Adipocyte (in vitro differentiated cells): ENCODE data around the gene SARM1.
A peak's percentile ranks its signal among the peaks of the same experiment; 100 is the strongest.

ENCODE experiments used
- DNase-seq: peaks from one replicate; pipeline ENCODE4 v3.0.0-alpha.2; 2015; ENCODE audit warnings: low read depth
- H3K27me3 ChIP-seq: replicated peaks from 2 replicates; pipeline ENCODE4 v1.7.0; 2013; ENCODE audit warnings: mild to moderate bottlenecking, low read length, moderate library complexity; ENCODE audit not compliant: control insufficient read depth, insufficient read depth
- H3K36me3 ChIP-seq: 2 replicates; pipeline ENCODE4 v1.7.0; 2013; ENCODE audit warnings: low read length, mild to moderate bottlenecking, moderate library complexity; ENCODE audit not compliant: control insufficient read depth, insufficient read depth, severe bottlenecking
- H3K4me1 ChIP-seq: 2 replicates; pipeline ENCODE4 v1.7.0; 2013; ENCODE audit warnings: mild to moderate bottlenecking, low read length, moderate library complexity; ENCODE audit not compliant: control insufficient read depth, insufficient read depth
- H3K4me3 ChIP-seq: 2 replicates; pipeline ENCODE4 v1.7.0; 2013; ENCODE audit warnings: mild to moderate bottlenecking, low read length, moderate library complexity
- H3K9ac ChIP-seq: 2 replicates; pipeline ENCODE4 v1.7.0; 2013; ENCODE audit warnings: mild to moderate bottlenecking, low read length, moderate library complexity
- H3K9me3 ChIP-seq: 2 replicates; pipeline ENCODE4 v1.7.0; 2013; ENCODE audit warnings: mild to moderate bottlenecking, low read length, moderate library complexity; ENCODE audit not compliant: control insufficient read depth

The SARM1 gene

DNA sequence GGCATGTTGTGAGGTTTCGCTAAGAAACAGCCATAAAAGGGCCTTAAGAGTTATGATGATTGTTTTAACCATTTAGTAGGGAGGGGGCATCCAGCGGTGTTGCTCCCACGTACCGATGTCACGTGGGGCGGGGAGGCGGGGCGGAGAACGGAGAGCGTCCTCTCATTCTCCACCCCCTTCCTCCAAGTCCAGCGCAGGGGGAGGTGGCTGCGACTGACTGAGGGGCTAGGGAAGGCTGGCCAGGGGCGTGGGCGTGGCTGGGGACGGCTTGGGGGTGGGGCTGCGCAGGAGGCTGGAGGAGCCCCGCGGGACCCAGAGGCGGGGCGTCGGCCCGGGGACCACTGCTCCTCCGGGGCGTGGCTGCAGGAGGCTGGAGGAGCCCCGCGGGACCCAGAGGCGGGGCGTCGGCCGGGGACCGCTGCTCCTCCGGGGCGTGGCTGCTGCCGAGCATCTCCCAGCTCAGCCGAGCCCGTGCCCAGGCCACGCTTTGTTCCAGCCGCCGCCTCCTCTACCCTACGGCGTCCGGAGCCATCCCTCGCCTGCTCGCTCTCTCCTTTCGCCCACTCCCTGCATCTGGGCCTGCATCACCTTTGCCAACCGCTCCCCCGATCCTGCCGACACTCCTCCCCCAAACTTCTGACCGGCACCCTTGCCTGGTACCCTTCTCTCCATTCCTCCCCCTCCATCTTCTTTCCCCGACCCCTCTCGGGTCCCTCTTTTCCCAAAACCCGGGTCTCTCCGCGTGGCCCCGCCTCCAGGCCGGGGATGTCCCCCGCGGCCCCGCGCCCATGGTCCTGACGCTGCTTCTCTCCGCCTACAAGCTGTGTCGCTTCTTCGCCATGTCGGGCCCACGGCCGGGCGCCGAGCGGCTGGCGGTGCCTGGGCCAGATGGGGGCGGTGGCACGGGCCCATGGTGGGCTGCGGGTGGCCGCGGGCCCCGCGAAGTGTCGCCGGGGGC, at the start of gene SARM1:
SARM1 (plus strand) TSS at position 450 of the 958 bp plus-strand sequence; CDS start at position 789, 339 bp downstream.
- Histone ChIP-seq H3K4me3 (peak within 1 kb of the TSS; percentile 71), H3K9ac (peak within 1 kb of the TSS; percentile 56), H3K36me3 (no peaks in the 10 kb centered on the region), H3K9me3 (no peaks in the 10 kb centered on the region), H3K4me1 (peaks cover 26% of the 10 kb centered on the region), H3K27me3 (no peaks in the 10 kb centered on the region)
- peak; percentile 92 for DNase-seq

DNA sequence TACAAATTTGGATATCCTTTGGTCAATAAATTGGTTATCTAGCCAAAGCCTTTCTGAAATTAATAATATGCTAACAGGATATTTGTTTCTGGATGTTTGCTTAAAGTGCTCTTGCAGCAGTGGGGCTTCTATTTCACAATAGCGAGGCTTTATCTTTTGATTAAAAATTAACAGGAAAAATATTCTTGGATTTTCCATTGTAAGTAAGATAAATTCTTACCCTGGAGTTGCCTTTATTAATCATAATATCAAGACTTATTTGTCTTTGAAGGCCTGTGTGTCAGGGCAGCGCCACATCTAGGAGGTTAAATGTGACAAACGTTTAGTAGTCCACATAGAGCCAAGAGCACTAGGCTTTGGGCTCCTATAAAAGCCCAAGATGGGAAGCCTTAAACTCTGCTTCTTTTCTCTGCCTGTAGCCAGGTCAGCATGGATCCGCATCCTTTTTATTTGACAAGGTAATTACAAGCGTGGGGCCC, 47.2 kb upstream of the SARM1 start:
- H3K9ac ChIP-seq = no peak overlapping the region
- no peaks in the 10 kb centered on the region for H3K27me3 ChIP-seq
- H3K36me3 ChIP-seq = peaks cover 31% of the 10 kb centered on the region
- H3K4me1 ChIP-seq = peaks cover 11% of the 10 kb centered on the region
- no peak overlapping the region for H3K4me3 ChIP-seq
- H3K9me3 ChIP-seq = no peaks in the 10 kb centered on the region
- DNase-seq = no peak

DNA sequence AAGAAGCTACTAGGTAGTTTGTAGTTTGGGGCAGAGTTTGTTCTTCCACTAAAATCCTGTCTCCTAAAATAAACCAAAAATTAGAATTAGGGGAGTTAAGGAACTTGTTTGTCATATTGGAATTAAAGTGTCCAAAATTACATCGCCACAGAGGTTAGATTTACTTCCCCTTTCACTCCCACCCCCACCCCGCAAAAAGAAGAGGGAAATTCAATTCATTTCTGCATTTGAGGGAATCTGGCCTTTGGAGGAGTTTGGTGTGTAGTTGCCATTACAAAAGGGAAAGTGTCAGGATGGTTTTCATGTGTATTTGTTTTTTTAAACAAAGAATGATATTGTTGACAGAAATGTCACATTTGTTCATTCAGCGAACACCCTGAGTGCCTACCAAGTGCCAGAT, 46.7 kb upstream of the SARM1 start:
- no peak for DNase-seq
- Histone ChIP-seq H3K9ac (no peak overlapping the region), H3K9me3 (no peaks in the 10 kb centered on the region), H3K4me1 (peaks cover 6% of the 10 kb centered on the region), H3K36me3 (peaks cover 34% of the 10 kb centered on the region), H3K4me3 (no peak overlapping the region), H3K27me3 (no peaks in the 10 kb centered on the region)

DNA sequence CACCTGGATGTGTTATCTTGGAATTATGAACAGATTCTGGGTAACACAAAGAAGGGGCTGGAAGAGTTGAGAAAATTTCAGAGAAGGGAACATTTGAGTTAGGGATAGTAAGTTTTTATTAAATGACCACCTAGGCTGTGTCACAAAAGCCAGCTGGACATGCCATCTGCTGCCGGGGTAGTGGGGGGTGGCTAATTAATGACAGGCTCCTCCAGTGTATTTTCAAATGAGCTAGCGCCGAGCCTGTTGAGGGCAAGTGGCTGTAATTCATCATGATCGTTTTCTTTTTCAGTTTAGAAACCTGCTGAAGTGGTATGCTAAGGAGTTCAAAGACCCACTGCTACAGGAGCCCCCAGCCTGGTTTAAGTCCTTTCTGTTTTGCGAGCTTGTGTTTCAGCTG, 46.3 kb upstream of the SARM1 start:
- Histone ChIP-seq H3K27me3 (no peaks in the 10 kb centered on the region), H3K9ac (no peak overlapping the region), H3K36me3 (peaks cover 34% of the 10 kb centered on the region), H3K9me3 (no peaks in the 10 kb centered on the region), H3K4me3 (no peak overlapping the region), H3K4me1 (peaks cover 2% of the 10 kb centered on the region)
- DNase-seq = no peak

DNA sequence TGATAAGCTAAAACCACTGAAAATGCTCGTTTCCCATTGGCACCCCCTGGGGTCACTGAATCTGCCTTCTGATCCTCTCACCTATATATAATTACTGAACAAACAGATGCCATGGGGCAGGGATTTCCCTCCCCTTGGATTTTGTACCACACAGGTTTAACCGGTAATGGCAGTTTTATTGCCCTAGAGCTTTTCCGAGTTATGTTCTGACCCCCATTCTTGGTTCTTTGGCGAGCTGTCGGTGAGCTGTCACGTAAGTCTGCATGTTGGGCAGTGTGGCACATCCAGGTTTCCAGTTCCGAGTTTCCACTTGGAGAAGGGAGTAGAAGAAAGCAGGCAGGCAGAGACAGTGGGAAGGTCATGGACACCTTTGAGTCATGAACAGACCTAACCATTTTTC, 45.4 kb upstream of the SARM1 start:
- H3K4me1 ChIP-seq = no peaks in the 10 kb centered on the region
- no peak overlapping the region for H3K9ac ChIP-seq
- peaks cover 41% of the 10 kb centered on the region for H3K36me3 ChIP-seq
- no peak for DNase-seq
- no peaks in the 10 kb centered on the region for H3K9me3 ChIP-seq
- no peak overlapping the region for H3K4me3 ChIP-seq
- no peaks in the 10 kb centered on the region for H3K27me3 ChIP-seq

DNA sequence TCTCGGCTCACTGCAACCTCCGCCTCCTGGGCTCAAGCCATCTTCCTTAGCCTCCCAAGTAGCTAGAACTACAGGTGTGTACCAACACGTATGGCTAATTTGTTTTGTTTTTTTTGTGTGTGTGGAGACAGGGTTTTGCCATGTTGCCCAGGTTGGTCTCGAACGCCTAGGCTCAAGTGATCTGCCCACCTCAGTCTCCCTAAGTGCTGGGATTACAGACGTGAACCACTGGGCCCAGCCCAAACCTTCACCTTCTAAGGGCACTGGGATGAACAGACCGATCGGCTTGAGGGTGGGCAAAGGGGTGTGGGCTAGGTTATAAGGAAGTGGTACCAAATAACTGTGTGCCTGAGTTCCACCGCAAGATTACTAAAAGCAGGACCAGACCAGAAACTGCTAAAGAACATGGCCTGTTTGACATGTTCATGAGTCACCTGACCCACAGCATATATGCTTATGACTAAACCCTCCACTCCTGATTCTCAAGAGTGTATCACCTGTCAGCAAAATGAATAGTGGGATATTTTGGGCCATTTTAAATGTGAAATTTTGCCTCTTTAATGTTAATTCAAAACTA, 44.4 kb upstream of the SARM1 start:
- Histone ChIP-seq H3K9me3 (no peaks in the 10 kb centered on the region), H3K9ac (no peak overlapping the region), H3K4me1 (no peaks in the 10 kb centered on the region), H3K4me3 (no peak overlapping the region), H3K36me3 (peaks cover 51% of the 10 kb centered on the region), H3K27me3 (no peaks in the 10 kb centered on the region)
- DNase-seq = no peak

DNA sequence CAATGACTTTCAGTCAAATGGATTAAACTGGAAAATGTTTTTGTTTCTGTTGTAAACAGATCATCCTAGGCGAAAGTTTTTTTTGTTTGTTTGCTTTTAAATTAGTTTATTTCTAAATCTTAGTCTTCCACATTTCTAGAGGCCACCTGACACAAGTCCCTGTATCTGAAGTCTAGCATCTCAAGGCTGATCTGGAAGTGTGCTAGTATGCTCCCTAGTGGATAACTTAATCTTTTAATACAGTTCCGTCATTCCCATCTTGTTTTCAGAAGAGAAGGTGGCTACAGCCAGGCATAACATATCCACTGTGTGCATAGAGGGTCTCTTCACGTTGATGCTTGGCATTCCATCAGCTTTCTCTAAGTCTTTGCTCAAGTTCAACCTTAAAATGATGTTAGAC, 43.8 kb upstream of the SARM1 start:
- Histone ChIP-seq H3K9ac (no peak overlapping the region), H3K27me3 (no peaks in the 10 kb centered on the region), H3K36me3 (peaks cover 54% of the 10 kb centered on the region), H3K4me1 (no peaks in the 10 kb centered on the region), H3K4me3 (no peak overlapping the region), H3K9me3 (no peaks in the 10 kb centered on the region)
- DNase-seq = no peak

DNA sequence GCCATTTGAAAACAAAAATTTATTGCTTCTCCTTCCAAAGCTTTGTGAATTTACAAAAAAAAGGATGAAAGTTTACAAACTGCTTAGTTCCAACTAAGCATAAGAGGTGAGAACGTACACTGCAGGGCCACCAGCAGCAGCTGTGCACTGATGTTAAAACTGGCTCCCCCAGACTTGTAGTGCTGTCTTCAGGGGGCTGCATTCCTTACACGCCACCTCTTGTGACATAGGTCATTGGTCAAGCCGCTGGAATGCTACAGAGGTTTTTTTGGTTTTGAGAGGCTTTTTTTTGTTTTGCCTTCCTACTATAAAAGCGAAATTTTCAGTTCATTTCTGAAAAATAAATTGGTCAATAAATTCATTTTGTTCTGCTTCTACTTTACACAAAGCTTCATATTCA, 43.2 kb upstream of the SARM1 start:
- H3K4me3 ChIP-seq = no peak overlapping the region
- no peaks in the 10 kb centered on the region for H3K4me1 ChIP-seq
- H3K36me3 ChIP-seq = peaks cover 54% of the 10 kb centered on the region
- DNase-seq = no peak
- H3K9me3 ChIP-seq = no peaks in the 10 kb centered on the region
- no peaks in the 10 kb centered on the region for H3K27me3 ChIP-seq
- peak overlapping the region; percentile 7 for H3K9ac ChIP-seq

DNA sequence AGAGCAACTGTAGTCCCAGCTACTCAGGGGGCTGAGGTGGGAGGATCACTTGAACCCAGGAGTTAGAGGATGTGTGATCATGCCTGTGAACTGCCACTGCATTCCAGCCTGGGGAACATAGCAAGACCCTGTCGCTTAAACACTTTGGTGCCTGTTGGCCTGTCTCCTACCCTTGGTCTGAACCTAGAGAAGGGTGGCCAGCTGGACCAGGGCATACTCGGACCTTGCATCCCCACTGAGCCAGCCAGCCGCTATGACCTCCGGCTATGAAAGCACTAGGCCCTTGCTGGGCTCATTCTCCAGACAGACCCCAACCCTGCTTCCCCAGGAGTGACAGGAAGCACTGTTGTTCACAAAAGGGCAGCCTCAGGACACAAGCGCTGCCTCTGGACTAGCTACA, 40.8 kb upstream of the SARM1 start:
- H3K4me1 ChIP-seq = peaks cover 14% of the 10 kb centered on the region
- no peaks in the 10 kb centered on the region for H3K9me3 ChIP-seq
- H3K4me3 ChIP-seq = no peak overlapping the region
- H3K27me3 ChIP-seq = no peaks in the 10 kb centered on the region
- DNase-seq = no peak
- peaks cover 54% of the 10 kb centered on the region for H3K36me3 ChIP-seq
- no peak overlapping the region for H3K9ac ChIP-seq

DNA sequence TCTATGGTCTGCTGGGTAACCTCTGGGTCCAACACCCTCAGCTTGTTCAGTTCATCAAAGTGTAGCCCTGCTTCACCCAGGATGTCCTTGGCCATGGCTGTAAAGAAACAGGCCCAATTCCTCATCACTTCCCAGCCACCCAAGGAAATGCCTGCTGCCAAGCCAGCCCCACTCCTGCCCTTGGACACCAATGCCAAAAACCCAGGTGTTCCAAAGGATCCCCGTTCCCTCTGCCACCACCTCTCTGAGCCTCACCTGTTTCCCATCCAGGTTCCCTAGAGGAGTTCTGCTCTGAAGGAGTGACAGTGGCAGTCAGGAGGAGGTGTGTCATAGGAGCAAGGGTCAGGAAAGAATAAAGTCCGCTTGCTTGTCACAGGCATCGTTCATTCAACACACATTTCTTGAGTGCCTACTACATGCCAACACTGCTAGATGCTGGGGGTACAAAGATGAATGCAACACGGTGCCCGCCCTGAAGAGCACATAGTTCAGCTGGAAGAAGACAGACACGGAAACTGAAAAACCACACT, 39.5 kb upstream of the SARM1 start:
- Histone ChIP-seq H3K27me3 (no peaks in the 10 kb centered on the region), H3K4me1 (peaks cover 23% of the 10 kb centered on the region), H3K9me3 (no peaks in the 10 kb centered on the region), H3K9ac (no peak overlapping the region), H3K36me3 (peaks cover 46% of the 10 kb centered on the region), H3K4me3 (no peak overlapping the region)
- DNase-seq = no peak

DNA sequence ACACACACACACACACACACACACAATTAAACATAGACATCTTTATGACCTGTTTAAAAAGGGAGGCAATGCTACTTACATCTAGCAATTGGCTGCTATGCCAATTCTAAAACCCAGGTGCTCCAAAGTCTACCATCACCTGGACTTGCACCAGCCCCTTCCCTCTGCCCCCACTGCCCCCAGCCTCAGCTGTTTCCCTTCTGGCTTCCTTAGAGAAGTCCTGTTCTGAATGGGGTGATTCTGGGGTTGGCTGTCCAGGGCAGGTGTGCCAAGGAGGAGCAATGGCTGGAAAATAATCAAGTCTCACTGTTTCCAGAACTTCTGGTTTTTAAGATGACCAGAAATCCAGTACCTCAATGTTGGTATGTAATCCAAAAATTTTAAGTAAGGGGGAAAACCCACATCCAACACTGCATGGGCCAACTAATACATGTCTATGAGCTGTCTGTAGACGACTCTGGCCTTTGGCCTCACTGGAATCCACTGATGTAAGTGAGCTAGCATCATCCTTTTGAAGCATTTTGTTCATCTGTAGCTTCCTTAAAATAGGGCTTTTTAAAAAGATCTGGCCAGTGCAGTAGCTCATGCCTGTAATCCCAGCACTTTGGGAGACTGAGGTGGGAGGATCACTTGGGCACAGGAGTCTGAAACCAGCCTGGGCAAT, 38.3 kb upstream of the SARM1 start:
- Histone ChIP-seq H3K9me3 (no peaks in the 10 kb centered on the region), H3K4me1 (peaks cover 26% of the 10 kb centered on the region), H3K9ac (no peak overlapping the region), H3K36me3 (peaks cover 33% of the 10 kb centered on the region), H3K27me3 (no peaks in the 10 kb centered on the region), H3K4me3 (no peak overlapping the region)
- DNase-seq = no peak
